AG10803 (cell line): Measurements from ENCODE around the gene GBP4.
A peak's percentile ranks its signal among the peaks of the same experiment; 100 is the strongest.

Source experiments
- DNase-seq: peaks from one replicate; pipeline ENCODE4 v3.0.0; 2010; ENCODE audit warnings: low read depth
- H3K4me3 ChIP-seq: 2 replicates; pipeline ENCODE4 v1.5.1; 2011; ENCODE audit warnings: mild to moderate bottlenecking, low read length, control low read depth
- TF ChIP-seq, protein P1 (sequence below): conservative IDR thresholded peaks from 2 replicates; pipeline ENCODE4 v1.5.1; 2011; ENCODE audit warnings: mild to moderate bottlenecking, low read length, control low read depth, inconsistent platforms

Gene GBP4

DNA sequence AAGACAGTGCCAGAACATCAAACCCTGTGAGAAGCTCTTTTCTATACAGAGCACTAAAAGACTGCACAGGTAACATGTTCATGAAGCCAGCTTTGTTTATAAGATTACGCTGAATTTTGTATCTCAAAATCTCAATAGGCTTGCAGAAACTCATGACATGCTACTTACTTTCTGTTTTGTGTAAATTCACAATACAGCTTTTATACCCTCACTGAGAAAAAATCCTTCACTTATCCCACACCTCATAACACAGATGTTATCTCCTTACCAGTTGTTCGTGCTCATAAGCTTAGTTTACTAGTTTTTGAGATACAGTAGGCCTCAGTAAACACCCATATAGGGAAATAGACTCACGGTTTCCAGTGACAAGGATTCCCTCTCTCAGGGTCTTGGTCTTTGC, 48.8 kb downstream of the GBP4 start:
- no peak overlapping the region for H3K4me3 ChIP-seq
- DNase-seq = no peak
- TF ChIP-seq, protein P1, sequence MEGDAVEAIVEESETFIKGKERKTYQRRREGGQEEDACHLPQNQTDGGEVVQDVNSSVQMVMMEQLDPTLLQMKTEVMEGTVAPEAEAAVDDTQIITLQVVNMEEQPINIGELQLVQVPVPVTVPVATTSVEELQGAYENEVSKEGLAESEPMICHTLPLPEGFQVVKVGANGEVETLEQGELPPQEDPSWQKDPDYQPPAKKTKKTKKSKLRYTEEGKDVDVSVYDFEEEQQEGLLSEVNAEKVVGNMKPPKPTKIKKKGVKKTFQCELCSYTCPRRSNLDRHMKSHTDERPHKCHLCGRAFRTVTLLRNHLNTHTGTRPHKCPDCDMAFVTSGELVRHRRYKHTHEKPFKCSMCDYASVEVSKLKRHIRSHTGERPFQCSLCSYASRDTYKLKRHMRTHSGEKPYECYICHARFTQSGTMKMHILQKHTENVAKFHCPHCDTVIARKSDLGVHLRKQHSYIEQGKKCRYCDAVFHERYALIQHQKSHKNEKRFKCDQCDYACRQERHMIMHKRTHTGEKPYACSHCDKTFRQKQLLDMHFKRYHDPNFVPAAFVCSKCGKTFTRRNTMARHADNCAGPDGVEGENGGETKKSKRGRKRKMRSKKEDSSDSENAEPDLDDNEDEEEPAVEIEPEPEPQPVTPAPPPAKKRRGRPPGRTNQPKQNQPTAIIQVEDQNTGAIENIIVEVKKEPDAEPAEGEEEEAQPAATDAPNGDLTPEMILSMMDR = no peak

DNA sequence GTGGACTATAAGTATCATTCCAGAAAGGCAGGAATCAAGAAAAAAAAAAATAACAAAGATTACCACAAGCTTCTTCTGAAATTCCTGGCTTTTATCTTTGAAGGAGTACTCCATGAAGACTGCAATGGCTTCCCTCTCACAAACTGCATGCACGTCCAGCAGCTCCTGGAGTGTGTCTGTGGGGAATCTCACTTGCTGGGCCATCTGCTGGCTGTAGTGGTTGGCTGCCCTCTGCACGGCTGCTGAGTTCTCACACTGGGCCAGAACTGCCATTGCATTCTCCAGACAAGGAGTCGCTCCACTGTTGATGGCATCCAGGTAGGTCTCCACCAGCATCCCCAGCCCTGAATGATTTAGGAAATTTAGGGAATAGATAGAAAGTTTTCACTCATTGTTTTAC, 49.5 kb downstream of the GBP4 start:
- no peak overlapping the region for H3K4me3 ChIP-seq
- TF ChIP-seq, protein P1 = peak; percentile 45
- DNase-seq = peak; percentile 36

DNA sequence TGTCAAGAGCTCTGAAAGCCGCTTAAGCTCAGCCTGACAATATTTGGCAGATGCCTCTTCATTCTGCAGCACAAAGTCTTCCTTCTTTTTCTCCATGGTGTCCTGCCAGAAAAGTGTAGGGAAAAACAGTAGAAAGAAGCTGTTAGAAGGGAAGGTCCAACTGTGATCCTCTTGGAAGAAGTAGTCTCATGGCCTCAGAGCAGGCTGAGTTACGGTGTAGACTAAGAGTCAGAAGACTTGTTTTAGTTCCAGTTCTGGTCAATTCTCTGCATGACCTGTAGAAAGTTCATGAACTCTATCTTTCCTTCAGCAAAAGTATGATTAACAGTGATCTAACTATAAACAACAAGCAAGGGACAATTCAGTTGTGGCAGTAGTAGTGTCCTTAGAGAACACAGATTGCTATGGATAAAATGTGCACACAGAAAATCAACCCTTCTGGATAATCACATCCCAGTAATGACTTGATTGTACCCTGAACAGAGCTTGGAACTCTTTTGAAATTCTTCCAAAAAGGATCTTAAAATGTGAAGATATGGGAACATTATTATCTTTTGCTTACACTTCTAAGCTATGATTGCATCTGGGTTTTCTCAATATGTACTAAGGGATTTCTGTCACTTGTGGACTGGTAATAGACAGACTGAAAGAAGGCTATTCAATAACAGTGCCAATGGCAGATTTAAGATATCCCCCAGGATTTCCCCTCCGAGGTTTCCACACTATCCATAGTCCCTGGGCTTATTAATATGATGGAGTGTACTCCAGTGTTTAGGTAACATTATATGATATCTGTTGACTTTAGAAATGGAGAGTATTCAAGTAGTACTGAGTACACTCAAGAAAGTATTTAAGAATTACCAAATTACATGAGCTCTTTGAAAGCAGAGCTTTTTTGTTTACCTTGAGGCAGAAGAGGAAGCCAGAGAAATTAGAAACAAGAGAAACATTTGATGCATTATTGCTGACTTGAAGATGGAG, 50.8 kb downstream of the GBP4 start:
- DNase-seq = no peak
- H3K4me3 ChIP-seq = no peak overlapping the region
- TF ChIP-seq, protein P1 = no peak

DNA sequence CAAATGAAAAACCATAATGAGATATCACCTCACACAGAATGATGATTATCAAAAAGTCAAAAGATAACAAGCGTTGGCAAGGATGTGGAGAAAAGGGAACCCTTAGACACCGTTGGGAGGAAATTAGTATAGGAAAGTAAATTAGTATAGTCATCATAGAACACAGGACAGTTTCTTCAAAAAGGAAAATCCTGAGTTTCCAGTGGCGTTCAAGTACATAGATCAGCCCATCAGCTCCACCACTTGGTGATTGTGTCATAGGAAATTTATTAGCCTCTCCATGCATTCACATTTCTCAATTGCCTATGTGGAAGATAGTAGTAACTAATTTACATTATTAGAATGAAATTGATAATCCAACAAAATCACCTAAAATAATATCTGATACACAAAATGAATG, 52.0 kb downstream of the GBP4 start:
- TF ChIP-seq, protein P1 = no peak
- DNase-seq = no peak

DNA sequence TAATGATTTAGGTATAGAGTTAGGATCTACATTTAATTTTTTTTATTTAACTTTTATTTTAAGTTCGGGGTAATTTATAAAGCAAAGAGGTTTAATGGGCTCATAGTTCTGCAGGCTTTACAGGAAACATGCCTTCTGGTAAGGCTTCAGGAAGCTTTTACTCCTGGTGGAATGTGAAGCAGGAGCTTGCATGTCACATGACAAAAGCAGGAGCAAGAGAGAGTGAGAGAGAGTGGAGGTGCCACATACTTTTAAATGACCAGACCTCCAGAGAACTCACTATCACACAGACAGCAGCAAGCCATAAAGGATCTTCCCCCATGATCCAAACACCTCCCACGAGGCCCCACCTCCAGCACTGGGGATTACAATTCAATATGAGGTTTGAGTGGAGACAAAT, 55.3 kb downstream of the GBP4 start:
- no peak overlapping the region for H3K4me3 ChIP-seq
- no peak for DNase-seq
- TF ChIP-seq, protein P1 = no peak

More for the DNA sequence above, 52.0 kb downstream of the GBP4 start:
- H3K4me3 ChIP-seq = no peak overlapping the region

DNA sequence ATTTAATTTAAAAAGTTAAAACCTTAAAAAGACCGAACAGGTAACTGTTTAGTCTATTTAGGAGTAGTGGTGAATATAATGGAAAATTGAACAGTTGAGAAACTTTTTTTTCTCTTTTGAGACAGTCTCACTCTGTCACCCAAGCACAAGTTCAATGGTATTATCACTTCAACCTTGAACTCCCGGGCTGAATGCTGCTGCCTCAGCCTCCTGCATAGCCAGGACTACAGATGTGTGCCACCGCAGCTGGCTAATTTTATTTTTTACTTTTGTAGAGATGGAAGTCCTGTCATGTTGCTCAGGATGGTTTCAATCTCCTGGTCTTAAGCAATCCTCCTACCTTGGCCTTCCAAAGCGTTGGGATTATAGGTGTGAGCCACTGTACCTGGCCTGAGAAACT, 56.6 kb downstream of the GBP4 start:
- no peak overlapping the region for H3K4me3 ChIP-seq
- TF ChIP-seq, protein P1 = no peak
- DNase-seq = no peak

DNA sequence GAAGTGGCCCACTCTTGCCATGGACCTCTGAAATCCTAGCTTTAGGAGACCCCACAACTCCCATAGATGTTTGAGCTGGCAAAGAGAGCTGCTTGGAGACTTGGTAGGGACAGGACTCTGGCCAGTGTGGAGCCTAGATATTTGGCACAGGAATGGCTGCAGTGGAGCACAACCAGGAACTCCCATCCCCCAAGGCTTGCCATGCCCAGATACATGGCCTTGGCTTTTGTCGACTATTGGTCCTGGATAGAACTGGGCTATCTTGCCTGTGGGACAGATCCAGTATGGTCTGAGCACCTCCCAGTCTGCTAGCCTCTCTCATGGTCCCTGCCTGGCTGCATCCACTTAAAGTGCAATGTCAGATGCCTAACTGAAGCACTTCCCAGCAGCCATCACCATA, 65.0 kb downstream of the GBP4 start:
- no peak for DNase-seq
- H3K4me3 ChIP-seq = no peak overlapping the region
- TF ChIP-seq, protein P1 = no peak
